NCI-H345 treated with DMSO at 0.1 percent for 48 hours (cell line): ENCODE data around the gene NUDT16.

Experiments used
- DNase-seq: peaks from one replicate; lab custom pipeline; 2025; ENCODE audit not compliant: unreplicated experiment; lab: John Stamatoyannopoulos, UW

NUDT16 gene

GRCh38 chr3:131435000-131435399 lies 53.4 kb downstream of the NUDT16 start:
- no peak for DNase-seq
